ENCODE data around the gene GRID2. TPM values are rescaled to one million over a fixed set of nuclear protein-coding genes. Genes with fewer than 3 reads are reported as not detected.

Gene GRID2
- total and polyA plus RNA-seq, 2 of the 13 experiments (the other 11 are each of a cell fraction or from before 2014, with no cell fraction given), result not detected

DNA sequence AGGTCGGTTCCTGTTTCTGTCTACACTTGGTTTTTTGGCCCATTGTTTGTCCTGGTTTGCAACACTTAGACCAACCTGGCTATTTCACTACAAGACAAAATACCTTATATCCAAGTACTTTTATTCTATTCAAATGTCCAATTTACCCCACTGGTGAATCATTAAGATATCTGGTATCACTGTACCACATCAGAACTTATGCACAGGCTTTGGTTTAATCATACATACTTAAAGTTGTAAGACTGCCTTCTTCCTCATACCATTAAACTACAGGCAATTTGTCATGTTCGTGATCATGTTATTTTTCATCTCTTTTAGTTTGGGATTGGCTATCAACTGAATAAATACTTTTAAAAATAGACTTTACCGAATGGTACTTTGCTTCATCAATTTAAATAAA is 1471.8 kb downstream of the GRID2 start (continued):
- TF ChIP-seq, protein P1, sequence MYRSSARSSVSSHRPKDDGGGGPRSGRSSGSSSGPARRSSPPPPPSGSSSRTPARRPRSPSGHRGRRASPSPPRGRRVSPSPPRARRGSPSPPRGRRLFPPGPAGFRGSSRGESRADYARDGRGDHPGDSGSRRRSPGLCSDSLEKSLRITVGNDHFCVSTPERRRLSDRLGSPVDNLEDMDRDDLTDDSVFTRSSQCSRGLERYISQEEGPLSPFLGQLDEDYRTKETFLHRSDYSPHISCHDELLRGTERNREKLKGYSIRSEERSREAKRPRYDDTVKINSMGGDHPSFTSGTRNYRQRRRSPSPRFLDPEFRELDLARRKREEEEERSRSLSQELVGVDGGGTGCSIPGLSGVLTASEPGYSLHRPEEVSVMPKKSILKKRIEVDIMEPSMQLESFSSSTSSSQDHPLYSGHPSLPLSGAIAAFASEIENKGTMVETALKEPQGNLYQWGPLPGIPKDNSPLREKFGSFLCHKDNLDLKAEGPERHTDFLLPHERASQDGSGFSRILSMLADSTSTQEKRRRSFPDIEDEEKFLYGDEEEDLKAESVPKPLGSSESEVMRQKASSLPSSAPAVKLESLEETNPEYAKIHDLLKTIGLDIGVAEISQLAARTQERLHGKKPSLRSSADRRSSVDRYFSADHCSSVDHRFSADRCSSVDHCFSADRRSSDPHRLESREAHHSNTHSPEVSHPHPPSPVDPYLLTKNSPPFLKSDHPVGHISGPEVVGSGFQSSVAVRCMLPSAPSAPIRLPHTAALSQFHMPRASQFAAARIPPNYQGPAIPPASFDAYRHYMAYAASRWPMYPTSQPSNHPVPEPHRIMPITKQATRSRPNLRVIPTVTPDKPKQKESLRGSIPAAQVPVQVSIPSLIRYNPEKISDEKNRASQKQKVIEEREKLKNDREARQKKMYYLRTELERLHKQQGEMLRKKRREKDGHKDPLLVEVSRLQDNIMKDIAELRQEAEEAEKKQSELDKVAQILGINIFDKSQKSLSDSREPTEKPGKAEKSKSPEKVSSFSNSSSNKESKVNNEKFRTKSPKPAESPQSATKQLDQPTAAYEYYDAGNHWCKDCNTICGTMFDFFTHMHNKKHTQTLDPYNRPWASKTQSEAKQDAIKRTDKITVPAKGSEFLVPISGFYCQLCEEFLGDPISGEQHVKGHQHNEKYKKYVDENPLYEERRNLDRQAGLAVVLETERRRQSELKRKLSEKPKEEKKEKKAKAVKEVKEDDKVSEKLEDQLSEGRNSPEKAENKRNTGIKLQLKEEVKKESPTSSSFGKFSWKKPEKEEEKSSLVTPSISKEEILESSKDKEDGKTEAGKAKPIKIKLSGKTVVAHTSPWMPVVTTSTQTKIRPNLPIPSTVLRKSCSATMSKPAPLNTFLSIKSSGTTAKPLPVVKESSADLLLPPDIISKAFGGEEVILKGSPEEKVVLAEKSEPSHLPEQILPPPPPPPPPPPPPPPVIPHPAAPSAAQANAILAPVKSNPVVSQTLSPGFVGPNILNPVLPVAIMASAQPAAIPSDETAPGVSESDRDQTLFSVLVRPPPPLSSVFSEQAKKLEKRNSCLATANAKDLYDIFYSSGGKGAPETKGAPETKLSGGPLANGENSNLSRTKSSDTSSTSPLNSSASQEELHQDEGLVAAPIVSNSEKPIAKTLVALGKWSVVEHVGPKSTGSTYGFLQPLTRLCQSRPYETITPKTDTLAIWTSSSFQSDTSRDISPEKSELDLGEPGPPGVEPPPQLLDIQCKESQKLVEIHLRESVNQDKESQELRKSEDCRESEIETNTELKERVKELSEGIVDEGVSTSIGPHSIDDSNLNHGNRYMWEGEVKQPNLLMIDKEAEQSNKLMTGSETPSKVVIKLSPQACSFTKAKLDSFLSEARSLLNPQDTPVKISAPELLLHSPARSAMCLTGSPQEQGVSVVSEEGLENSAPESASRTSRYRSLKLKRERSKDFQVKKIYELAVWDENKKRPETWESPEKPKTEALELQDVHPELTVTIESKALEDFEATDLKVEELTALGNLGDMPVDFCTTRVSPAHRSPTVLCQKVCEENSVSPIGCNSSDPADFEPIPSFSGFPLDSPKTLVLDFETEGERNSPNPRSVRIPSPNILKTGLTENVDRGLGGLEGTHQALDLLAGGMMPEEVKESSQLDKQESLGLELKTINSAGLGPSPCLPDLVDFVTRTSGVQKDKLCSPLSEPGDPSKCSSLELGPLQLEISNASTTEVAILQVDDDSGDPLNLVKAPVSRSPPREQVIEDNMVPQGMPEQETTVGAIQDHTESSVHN (CRISPR knock-in tag; IDR thresholded peaks at IDR 0.05), result no peak
- TF ChIP-seq ZNF326 (CRISPR knock-in tag; IDR thresholded peaks at IDR 0.05; ENCODE audit: borderline replicate concordance) (no peak), AHR (CRISPR knock-in tag; IDR thresholded peaks at IDR 0.05) (no peak), GLI4 (CRISPR knock-in tag; IDR thresholded peaks at IDR 0.05; ENCODE audit: borderline replicate concordance) (no peak), ZSCAN22 (CRISPR knock-in tag; IDR thresholded peaks at IDR 0.05) (no peak), ZNF468 (CRISPR knock-in tag; IDR thresholded peaks at IDR 0.05) (no peak), MAZ (IDR thresholded peaks at IDR 0.05; ENCODE audit: borderline replicate concordance, low read depth, low read length) (no peak), MAZ (CRISPR knock-in tag; IDR thresholded peaks at IDR 0.05; ENCODE audit: low read depth) (no peak)
- TF ChIP-seq, protein P2, sequence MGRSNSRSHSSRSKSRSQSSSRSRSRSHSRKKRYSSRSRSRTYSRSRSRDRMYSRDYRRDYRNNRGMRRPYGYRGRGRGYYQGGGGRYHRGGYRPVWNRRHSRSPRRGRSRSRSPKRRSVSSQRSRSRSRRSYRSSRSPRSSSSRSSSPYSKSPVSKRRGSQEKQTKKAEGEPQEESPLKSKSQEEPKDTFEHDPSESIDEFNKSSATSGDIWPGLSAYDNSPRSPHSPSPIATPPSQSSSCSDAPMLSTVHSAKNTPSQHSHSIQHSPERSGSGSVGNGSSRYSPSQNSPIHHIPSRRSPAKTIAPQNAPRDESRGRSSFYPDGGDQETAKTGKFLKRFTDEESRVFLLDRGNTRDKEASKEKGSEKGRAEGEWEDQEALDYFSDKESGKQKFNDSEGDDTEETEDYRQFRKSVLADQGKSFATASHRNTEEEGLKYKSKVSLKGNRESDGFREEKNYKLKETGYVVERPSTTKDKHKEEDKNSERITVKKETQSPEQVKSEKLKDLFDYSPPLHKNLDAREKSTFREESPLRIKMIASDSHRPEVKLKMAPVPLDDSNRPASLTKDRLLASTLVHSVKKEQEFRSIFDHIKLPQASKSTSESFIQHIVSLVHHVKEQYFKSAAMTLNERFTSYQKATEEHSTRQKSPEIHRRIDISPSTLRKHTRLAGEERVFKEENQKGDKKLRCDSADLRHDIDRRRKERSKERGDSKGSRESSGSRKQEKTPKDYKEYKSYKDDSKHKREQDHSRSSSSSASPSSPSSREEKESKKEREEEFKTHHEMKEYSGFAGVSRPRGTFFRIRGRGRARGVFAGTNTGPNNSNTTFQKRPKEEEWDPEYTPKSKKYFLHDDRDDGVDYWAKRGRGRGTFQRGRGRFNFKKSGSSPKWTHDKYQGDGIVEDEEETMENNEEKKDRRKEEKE (IDR thresholded peaks at IDR 0.05), result no peak
- TF ChIP-seq, protein P3, sequence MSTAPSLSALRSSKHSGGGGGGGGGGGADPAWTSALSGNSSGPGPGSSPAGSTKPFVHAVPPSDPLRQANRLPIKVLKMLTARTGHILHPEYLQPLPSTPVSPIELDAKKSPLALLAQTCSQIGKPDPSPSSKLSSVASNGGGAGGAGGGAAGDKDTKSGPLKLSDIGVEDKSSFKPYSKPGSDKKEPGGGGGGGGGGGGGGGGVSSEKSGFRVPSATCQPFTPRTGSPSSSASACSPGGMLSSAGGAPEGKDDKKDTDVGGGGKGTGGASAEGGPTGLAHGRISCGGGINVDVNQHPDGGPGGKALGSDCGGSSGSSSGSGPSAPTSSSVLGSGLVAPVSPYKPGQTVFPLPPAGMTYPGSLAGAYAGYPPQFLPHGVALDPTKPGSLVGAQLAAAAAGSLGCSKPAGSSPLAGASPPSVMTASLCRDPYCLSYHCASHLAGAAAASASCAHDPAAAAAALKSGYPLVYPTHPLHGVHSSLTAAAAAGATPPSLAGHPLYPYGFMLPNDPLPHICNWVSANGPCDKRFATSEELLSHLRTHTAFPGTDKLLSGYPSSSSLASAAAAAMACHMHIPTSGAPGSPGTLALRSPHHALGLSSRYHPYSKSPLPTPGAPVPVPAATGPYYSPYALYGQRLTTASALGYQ (CRISPR knock-in tag; IDR thresholded peaks at IDR 0.05), result no peak

All from HepG2 (cell line).